HG02943 (cell line): Measurements from ENCODE around the gene FOXP3.

Experiments used
- ATAC-seq: cut with Tn5 transposase; IDR thresholded peaks from one replicate; pipeline ENCODE4 v1.9.1; 2021; ENCODE audit warnings: mild to moderate bottlenecking, low read depth, moderate library complexity; ENCODE audit not compliant: unreplicated experiment

Gene FOXP3

DNA sequence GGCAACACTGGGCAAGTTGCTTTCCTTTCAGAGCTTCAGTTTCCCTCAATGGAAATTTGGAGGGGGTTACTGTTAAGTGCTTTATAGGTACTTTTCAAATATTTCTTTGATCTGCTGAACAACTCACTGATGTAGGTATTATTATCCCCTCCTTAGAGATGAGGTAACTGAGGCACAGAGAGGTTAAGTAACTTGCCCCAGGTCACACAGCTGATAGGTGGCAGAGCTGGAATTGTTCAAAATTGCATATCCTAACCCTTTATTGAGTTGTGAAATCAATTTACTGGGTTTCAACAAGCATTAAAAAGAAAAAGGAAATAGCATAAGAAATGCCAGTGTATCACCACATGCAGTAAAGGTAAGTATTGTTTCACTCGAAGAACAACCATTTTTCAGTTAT is 11.7 kb upstream of the FOXP3 start:
- no peak for ATAC-seq

DNA sequence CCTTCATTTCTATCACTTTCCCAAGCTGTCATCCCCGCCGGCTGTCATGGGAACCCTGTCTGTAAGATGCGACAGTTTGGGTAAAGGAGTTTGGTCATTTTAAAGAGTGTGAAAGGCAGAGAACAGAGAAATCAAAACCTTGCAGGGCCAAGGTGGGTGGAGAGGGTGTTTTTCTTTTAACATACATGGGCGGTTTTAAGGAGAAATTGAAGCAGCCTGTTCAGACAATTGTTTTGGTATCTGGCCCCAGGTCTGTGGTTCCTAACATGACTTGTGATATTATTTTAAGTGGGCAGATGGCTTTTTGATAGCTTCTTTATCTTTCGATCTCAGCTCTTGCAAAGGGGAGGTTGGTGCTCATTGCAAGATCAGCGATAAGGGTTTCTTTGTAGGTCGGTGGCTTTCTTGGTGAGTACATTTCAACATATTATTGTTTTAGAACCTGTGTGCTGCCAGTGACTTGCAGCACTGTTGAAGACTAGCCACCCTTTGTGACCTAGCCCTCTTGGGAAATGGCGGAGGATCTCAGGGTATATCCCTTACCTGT is 8.7 kb upstream of the FOXP3 start:
- ATAC-seq, result no peak

DNA sequence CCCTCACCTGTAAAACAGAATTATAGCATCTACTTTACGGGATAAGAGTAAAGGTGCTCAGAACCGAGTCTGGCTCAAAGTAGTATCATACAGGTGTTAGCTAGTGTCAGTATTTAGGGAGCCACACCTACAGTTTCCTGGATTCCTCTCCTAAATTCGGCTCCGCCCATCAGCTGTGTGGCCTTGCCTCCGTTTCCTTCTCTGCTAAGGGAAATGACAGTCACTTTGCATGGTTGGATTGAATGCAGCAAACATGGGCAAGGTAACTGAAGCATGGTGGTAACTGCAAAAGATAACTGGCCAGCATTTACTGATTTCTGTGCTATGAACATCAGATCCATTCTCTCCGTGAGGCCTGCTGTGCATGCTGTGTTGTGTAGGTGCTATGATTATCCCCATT is 7.9 kb upstream of the FOXP3 start:
- ATAC-seq, result no peak

GRCh38 chrX:49271341-49271740 is 6.8 kb upstream of the FOXP3 start:
- ATAC-seq, result no peak

DNA sequence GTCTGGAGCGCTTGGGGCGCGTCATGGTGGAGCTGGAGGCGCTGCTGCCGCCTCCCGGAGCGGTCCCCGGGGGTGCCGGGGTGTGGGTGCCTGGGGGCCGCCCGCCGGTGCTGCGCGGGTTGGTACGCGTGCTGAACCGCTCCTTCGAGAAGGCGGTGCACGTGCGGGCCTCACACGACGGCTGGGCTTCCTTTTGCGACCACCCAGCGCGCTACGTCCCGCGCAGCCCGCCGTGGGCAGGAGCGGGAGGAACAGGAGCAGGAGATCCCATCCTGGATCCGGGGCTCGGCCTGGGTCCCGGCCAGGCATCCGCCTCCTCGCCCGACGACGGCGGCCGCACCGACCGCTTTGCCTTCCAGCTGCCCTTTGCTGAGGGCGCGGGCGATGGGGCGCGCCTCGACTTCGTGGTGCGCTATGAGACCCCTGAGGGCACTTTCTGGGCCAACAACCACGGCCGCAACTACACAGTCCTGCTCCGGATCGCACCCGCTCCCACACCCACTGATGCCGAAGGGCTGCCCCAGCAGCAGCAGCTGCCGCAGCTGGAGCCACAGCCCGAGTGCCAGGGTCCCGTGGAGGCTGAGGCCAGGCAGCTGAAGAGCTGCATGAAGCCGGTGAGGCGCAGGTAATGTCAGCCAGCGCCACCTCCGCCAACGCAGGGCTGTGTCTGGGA is 5.9 kb upstream of the FOXP3 start:
- ATAC-seq, result no peak

GRCh38 chrX:49269767-49270248 is 5.3 kb upstream of the FOXP3 start, which contains the start of gene PPP1R3F:
Gene PPP1R3F (plus strand): TSS chrX:49269793. CDS start chrX:49269870, 77 bp downstream.
- ATAC-seq, result no peak

GRCh38 chrX:49269010-49269766 is 4.7 kb upstream of the FOXP3 start:
- peak; percentile 82 for ATAC-seq

DNA sequence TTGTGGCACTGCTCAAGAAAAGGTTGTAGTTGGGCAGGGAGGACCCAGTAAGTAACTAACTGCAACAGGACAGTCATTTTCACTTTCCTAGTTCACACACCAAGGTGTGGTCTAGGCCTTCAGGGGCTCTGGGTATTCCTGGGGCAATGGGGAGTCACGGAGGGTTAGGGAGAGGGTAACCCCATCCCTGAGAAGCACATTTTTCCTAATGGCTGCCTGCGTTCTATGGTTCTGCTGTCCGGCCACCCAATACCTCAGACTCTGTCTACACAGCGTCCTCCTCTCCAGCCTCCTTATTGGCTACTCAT is 4.1 kb upstream of the FOXP3 start:
- ATAC-seq, result no peak

- no peak for ATAC-seq
These were observed 2.3 kb upstream of the FOXP3 start for GRCh38 chrX:49266523-49267445.

DNA sequence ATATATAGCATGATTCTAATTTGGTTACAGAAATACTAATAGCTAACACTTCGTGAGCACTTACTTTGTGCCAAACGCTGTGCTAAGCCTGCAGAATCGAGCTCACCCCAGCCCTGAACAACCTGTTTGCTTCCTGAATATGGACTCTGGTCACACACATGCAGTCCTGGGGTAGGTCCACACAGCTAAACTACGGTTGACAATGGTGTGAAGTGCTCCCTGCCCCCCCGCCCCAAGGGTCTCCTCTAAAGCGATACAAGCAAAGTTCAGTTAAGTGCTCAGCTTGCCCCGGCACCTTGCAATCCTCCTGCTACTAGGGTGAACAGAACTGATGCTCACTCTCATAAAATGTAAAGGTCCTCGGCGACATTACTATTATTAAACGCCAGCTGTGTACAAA is 879 bp downstream of the FOXP3 start:
- no peak for ATAC-seq

- no peak for ATAC-seq
These were observed 1.9 kb downstream of the FOXP3 start for GRCh38 chrX:49262603-49263002.

DNA sequence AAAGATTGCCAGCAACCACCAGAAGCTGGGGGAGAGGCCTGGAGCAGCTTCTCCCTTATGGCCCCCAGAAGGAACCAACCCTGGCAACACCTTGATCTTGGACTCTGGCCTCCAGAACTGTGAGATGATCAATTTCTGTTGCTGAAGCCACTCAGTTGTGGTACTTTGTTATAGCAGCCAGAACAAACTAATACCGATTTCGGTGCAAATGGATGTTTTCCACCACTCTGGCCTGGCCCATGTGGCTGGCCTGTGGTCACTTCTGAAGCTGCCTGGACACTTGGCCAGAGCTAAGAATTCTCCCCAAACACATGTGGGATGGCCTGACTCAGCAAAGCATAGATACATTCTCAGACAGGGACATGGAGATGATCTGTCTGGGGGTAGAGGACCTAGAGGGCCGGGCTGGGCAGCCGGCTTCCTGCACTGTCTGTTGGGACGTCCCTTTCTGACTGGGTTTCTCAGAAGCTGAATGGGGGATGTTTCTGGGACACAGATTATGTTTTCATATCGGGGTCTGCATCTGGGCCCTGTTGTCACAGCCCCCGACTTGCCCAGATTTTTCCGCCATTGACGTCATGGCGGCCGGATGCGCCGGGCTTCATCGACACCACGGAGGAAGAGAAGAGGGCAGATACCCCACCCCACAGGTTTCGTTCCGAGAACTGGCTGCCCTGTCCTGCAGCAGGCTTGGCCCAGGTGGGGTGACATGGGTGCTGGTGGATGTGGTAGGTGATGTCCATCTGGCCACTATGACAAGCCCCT is 4.1 kb downstream of the FOXP3 start:
- ATAC-seq, result no peak

- no peak for ATAC-seq
These were observed 5.8 kb downstream of the FOXP3 start for GRCh38 chrX:49258749-49259124.

GRCh38 chrX:49257846-49258748 is 6.4 kb downstream of the FOXP3 start:
- ATAC-seq, result no peak

DNA sequence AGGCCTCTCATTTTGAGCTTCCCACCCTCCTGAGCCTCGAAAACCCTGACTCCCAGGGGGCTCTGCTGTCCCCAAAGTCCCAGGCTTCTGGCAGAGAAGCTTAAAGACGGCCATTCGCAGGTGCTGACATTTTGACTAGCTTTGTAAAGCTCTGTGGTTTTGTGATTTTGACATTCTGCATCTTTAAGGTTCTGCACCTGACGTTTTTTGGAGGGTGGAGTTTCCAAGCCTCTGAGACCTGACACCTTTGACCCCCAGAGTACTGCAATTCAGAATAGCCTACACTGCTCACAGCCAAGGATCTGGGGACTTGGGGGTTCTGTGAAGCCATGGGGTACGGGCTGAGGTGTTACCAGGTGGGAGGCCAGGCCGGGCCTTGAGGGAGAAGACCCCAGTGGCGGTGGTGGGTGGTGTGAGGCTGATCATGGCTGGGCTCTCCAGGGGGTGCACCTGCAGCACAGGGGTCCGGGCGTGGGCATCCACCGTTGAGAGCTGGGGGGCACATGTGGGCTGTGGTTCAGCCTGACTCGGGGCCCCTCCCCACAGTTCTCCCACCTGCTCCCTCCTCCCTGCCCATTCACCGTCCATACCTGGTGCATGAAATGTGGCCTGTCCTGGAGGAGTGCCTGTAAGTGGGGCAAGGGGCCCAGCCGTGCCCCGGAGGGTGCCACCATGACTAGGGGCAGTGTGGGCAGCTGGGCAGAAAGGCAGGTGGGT is 7.3 kb downstream of the FOXP3 start:
- ATAC-seq, result no peak

DNA sequence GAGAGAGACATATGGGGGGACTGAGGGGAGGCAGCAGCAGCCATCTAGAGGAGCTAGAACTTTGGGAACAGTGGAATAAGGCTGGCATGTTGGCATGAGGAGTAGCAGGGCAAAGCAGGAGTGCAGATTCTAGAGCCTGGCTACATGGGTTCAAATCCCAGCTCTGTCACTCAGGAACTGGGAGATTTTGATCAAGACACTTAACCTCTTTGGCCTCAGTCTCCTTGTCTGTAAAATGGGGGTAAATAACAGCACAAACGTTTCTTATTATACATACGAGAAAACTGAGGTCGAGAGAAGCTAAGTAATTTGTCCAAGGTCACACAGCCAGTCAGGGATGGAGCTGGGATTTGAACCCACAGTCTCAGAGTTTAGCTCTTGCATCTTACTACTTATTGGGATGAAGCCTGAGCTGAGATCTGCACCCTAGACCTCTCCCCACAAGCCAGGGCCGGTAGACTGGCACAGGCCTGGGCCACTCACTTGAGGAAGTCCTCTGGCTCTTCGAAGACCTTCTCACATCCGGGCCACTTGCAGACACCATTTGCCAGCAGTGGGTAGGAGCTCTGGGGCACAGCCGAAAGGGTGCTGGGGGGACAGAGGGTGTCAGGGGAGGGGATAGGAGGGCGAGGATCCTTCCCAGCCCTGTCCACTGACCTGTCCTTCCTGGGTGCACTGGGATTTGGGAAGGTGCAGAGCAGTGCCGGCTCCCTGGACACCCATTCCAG is 8.1 kb downstream of the FOXP3 start:
- no peak for ATAC-seq

GRCh38 chrX:49254639-49255038 is 9.9 kb downstream of the FOXP3 start:
- no peak for ATAC-seq

GRCh38 chrX:49251325-49251724 is 13.2 kb downstream of the FOXP3 start:
- ATAC-seq, result no peak
